ENCODE results near the gene B4GALT2. TPM values are rescaled to one million over a fixed set of nuclear protein-coding genes. Genes with fewer than 3 reads are reported as not detected.

The B4GALT2 gene
- total RNA-seq, 1 experiment from 2014 or later: 76.4 TPM

GRCh38 chr1:43934101-43934985 is 44.7 kb upstream of the B4GALT2 start:
- TSS peak; percentile 38 for BruUV-seq (replicated peaks)
- intact Hi-C loops (cut with micrococcal nuclease; ENCODE audit: unreplicated experiment): loop anchor here (1.0 to 2.0 kb wide), 3 partner anchors 74 to 406 kb away; no protein-coding TSS in a partner anchor
- ChIA-PET CTCF (interaction anchor here (0.5 to 7.0 kb wide), 22 partner anchors 10 to 707 kb away, joined by 3 to 238 read pairs (median 4); partner anchors contain the start of gene KDM4A), POLR2A (ENCODE audit: low non-redundant PET) (interaction anchor here (0.6 to 1.3 kb wide), 5 partner anchors 74 to 707 kb away, joined by 3 to 9 read pairs (median 4); no protein-coding TSS in a partner anchor)
- Histone ChIP-seq H3K4me3 (ENCODE audit: low read depth, low read length, poor library complexity, severe bottlenecking) (peak overlapping the region; percentile 53), H3K9me3 (ENCODE audit: low read depth, low read length, poor library complexity, severe bottlenecking) (no peaks in the 10 kb centered on the region), H3K27ac (ENCODE audit: low read depth, low read length, poor library complexity, severe bottlenecking) (peak overlapping the region; percentile 63), H3K4me1 (ENCODE audit: insufficient read depth, low read length, poor library complexity, severe bottlenecking) (peaks cover 32% of the 10 kb centered on the region), H3K36me3 (ENCODE audit: insufficient read depth, low read length, poor library complexity, severe bottlenecking) (peaks cover 14% of the 10 kb centered on the region), H3K27me3 (replicated peaks; ENCODE audit: insufficient read depth, low read depth, low read length, poor library complexity) (no peaks in the 10 kb centered on the region)
- DNase-seq (ENCODE audit: low spot score): peak; percentile 89
- no peak for TF ChIP-seq EZH2 (IDR thresholded peaks at IDR 0.05; ENCODE audit: borderline replicate concordance, low read depth, low read length, poor library complexity, severe bottlenecking)
- TF ChIP-seq CTCF (conservative IDR thresholded peaks at IDR 0.05; ENCODE audit: low read depth, low read length): peak; percentile 91

DNA sequence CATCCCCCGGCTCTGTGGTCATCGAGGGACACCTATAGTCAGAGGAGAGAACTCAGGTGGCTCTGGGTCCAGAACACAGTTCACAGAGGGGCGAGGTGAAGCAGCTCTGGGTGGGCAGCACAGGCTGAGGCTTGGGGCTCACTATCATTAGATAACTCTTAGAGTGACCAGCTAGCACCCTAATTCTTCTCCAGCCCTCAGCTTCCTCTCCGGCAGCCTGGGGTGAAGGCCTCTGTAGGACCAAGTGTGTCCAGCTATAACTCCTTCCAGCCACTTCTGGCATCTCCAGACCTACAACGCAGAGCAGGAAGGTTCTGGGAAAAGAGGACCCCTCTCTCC is 44.1 kb upstream of the B4GALT2 start:
- H3K36me3 ChIP-seq (ENCODE audit: insufficient read depth, low read length, poor library complexity, severe bottlenecking): peaks cover 14% of the 10 kb centered on the region
- TF ChIP-seq CTCF (conservative IDR thresholded peaks at IDR 0.05; ENCODE audit: low read depth, low read length) (no peak; the same call in 1 of the 2 replicates), EZH2 (IDR thresholded peaks at IDR 0.05; ENCODE audit: borderline replicate concordance, low read depth, low read length, poor library complexity, severe bottlenecking) (no peak)
- no peak for DNase-seq (ENCODE audit: low spot score)
- no peaks in the 10 kb centered on the region for H3K9me3 ChIP-seq (ENCODE audit: low read depth, low read length, poor library complexity, severe bottlenecking)
- H3K4me3 ChIP-seq (ENCODE audit: low read depth, low read length, poor library complexity, severe bottlenecking): peak overlapping the region; percentile 53
- H3K4me1 ChIP-seq (ENCODE audit: insufficient read depth, low read length, poor library complexity, severe bottlenecking): peaks cover 32% of the 10 kb centered on the region
- peak overlapping the region; percentile 63 for H3K27ac ChIP-seq (ENCODE audit: low read depth, low read length, poor library complexity, severe bottlenecking)
- POLR2A ChIA-PET (ENCODE audit: low non-redundant PET): interaction anchor here (0.6 to 1.3 kb wide), 5 partner anchors 74 to 708 kb away, joined by 3 to 9 read pairs (median 4); no protein-coding TSS in a partner anchor
- CTCF ChIA-PET: interaction anchor here (0.6 to 7.0 kb wide), 18 partner anchors 10 to 708 kb away, joined by 3 to 238 read pairs (median 5); partner anchors contain the start of gene KDM4A
- intact Hi-C loops (cut with micrococcal nuclease; ENCODE audit: unreplicated experiment): loop anchor here (1.0 to 2.0 kb wide), 3 partner anchors 74 to 406 kb away; no protein-coding TSS in a partner anchor
- no TSS peak for BruUV-seq (replicated peaks)
- no peaks in the 10 kb centered on the region for H3K27me3 ChIP-seq (replicated peaks; ENCODE audit: insufficient read depth, low read depth, low read length, poor library complexity)

DNA sequence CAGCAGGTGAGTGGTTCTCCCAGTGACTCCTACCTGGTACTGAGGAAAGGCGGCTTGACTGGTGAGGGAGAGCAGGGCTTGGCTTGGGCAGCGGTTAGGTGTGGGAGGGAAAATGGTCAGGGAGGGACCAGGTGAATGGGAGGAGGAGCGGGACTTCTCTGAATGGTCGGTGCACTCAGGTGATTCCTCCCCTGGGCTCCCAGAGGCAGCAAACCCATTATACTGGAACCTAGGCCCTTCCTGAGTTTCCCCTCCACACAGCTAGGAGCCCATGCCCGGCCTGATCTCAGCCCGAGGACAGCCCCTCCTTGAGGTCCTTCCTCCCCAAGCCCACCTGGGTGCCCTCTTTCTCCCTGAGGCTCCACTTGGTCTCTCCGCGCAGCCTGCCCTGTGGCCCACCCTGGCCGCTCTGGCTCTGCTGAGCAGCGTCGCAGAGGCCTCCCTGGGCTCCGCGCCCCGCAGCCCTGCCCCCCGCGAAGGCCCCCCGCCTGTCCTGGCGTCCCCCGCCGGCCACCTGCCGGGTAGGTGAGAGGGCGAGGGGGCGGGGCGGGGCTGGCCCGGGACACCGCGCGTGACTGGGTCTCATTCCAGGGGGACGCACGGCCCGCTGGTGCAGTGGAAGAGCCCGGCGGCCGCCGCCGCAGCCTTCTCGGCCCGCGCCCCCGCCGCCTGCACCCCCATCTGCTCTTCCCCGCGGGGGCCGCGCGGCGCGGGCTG is 43.1 kb upstream of the B4GALT2 start:
- no peak for DNase-seq (ENCODE audit: low spot score)
- intact Hi-C loops (cut with micrococcal nuclease; ENCODE audit: unreplicated experiment): loop anchor here (2.0 kb wide), 2 partner anchors 75 to 407 kb away; no protein-coding TSS in a partner anchor
- CTCF ChIA-PET: interaction anchor here (1.4 to 7.0 kb wide), 5 partner anchors 14 to 709 kb away, joined by 4 to 238 read pairs (median 6); no protein-coding TSS in a partner anchor
- no TSS peak for BruUV-seq (replicated peaks)
- Histone ChIP-seq H3K27me3 (replicated peaks; ENCODE audit: insufficient read depth, low read depth, low read length, poor library complexity) (no peaks in the 10 kb centered on the region), H3K4me1 (ENCODE audit: insufficient read depth, low read length, poor library complexity, severe bottlenecking) (peaks cover 32% of the 10 kb centered on the region), H3K9me3 (ENCODE audit: low read depth, low read length, poor library complexity, severe bottlenecking) (no peaks in the 10 kb centered on the region), H3K4me3 (ENCODE audit: low read depth, low read length, poor library complexity, severe bottlenecking) (peak overlapping the region; percentile 53), H3K27ac (ENCODE audit: low read depth, low read length, poor library complexity, severe bottlenecking) (peak overlapping the region; percentile 17), H3K36me3 (ENCODE audit: insufficient read depth, low read length, poor library complexity, severe bottlenecking) (peaks cover 11% of the 10 kb centered on the region)
- TF ChIP-seq CTCF (conservative IDR thresholded peaks at IDR 0.05; ENCODE audit: low read depth, low read length) (no peak), EZH2 (IDR thresholded peaks at IDR 0.05; ENCODE audit: borderline replicate concordance, low read depth, low read length, poor library complexity, severe bottlenecking) (no peak)
- POLR2A ChIA-PET (ENCODE audit: low non-redundant PET): no interaction called here
